Nephron (organoid): ENCODE measurements around the gene RUNX2.

ENCODE experiments used
- H3K27ac Mint-ChIP-seq, 3 experiments: 2 replicates each; pipeline ENCODE4 v1.8.0; 2020; ENCODE audit warnings: mixed read lengths in 3 of 3, mild to moderate bottlenecking in 2 of 3, moderate library complexity in 1 of 3
- H3K27me3 Mint-ChIP-seq: 2 replicates; pipeline ENCODE4 v1.8.0; 2021; ENCODE audit warnings: low read depth, mild to moderate bottlenecking, moderate library complexity, mixed read lengths
- H3K36me3 Mint-ChIP-seq: 2 replicates; pipeline ENCODE4 v1.8.0; 2020; ENCODE audit warnings: low read depth, mixed read lengths
- H3K4me1 Mint-ChIP-seq: 2 replicates; pipeline ENCODE4 v1.8.0; 2020; ENCODE audit warnings: mixed read lengths
- H3K4me3 Mint-ChIP-seq, 3 experiments: 2 replicates each; pipeline ENCODE4 v1.8.0; 2020; ENCODE audit warnings: mild to moderate bottlenecking in 3 of 3, mixed read lengths in 3 of 3, moderate library complexity in 2 of 3
- H3K9me3 Mint-ChIP-seq: 2 replicates; pipeline ENCODE4 v1.8.0; 2020; ENCODE audit warnings: mixed read lengths
- CTCF ChIP-seq, 3 experiments: fragments of 200-600 bp; sonication (generic); IDR thresholded peaks; one replicate each; pipeline ENCODE4 v1.5.0; 2021; ENCODE audit warnings: antibody characterized with exemption in 3 of 3; ENCODE audit not compliant: unreplicated experiment in 3 of 3

RUNX2 gene

GRCh38 chr6:45548657-45549515 is 220.8 kb downstream of the RUNX2 start:
- H3K36me3 Mint-ChIP-seq: no peaks in the 10 kb centered on the region
- TF ChIP-seq CTCF (IDR thresholded peaks at IDR 0.05; ENCODE audit: unreplicated experiment in 3 of 3): no peak

GRCh38 chr6:45552536-45552935 is 224.4 kb downstream of the RUNX2 start:
- H3K4me3 Mint-ChIP-seq: no peak overlapping the region
- H3K27me3 Mint-ChIP-seq: peaks cover 4% of the 10 kb centered on the region
- peaks cover 36% of the 10 kb centered on the region for H3K4me1 Mint-ChIP-seq

More at GRCh38 chr6:45548657-45549515, 220.8 kb downstream of the RUNX2 start:
- Mint-ChIP-seq H3K27ac (peak overlapping the region in 1 of 3 experiments; percentile 35), H3K4me1 (peaks cover 4% of the 10 kb centered on the region), H3K9me3 (no peaks in the 10 kb centered on the region), H3K4me3 (no peak overlapping the region), H3K27me3 (peaks cover 15% of the 10 kb centered on the region)

GRCh38 chr6:45553730-45554344 is 225.7 kb downstream of the RUNX2 start:
- no peak for TF ChIP-seq CTCF (IDR thresholded peaks at IDR 0.05; ENCODE audit: unreplicated experiment in 3 of 3)
- H3K27me3 Mint-ChIP-seq: peaks cover 4% of the 10 kb centered on the region
- H3K4me3 Mint-ChIP-seq: no peak overlapping the region
- peaks cover 36% of the 10 kb centered on the region for H3K4me1 Mint-ChIP-seq
- H3K27ac Mint-ChIP-seq: peak overlapping the region in 2 of 3 experiments; percentile 2 to 7
- no peaks in the 10 kb centered on the region for H3K36me3 Mint-ChIP-seq
- no peaks in the 10 kb centered on the region for H3K9me3 Mint-ChIP-seq

More at GRCh38 chr6:45552536-45552935, 224.4 kb downstream of the RUNX2 start:
- Mint-ChIP-seq H3K27ac (no peak overlapping the region), H3K9me3 (no peaks in the 10 kb centered on the region), H3K36me3 (no peaks in the 10 kb centered on the region)
- TF ChIP-seq CTCF (IDR thresholded peaks at IDR 0.05; ENCODE audit: unreplicated experiment in 3 of 3): no peak

GRCh38 chr6:45554591-45554990 is 226.5 kb downstream of the RUNX2 start:
- Mint-ChIP-seq H3K27ac (peak overlapping the region in 2 of 3 experiments; percentile 58 to 61), H3K36me3 (no peaks in the 10 kb centered on the region), H3K9me3 (no peaks in the 10 kb centered on the region), H3K27me3 (no peaks in the 10 kb centered on the region), H3K4me3 (no peak overlapping the region), H3K4me1 (peaks cover 36% of the 10 kb centered on the region)
- no peak for TF ChIP-seq CTCF (IDR thresholded peaks at IDR 0.05; ENCODE audit: unreplicated experiment in 3 of 3)

- Mint-ChIP-seq H3K27ac (peak overlapping the region; percentile 38 to 67 (median 61)), H3K4me1 (peaks cover 36% of the 10 kb centered on the region), H3K36me3 (no peaks in the 10 kb centered on the region), H3K4me3 (peak overlapping the region in 2 of 3 experiments; percentile 53 to 61), H3K9me3 (no peaks in the 10 kb centered on the region), H3K27me3 (no peaks in the 10 kb centered on the region)
- TF ChIP-seq CTCF (IDR thresholded peaks at IDR 0.05; ENCODE audit: unreplicated experiment in 3 of 3): no peak
These were observed 228.0 kb downstream of the RUNX2 start for GRCh38 chr6:45555981-45556771.
